DND-41 (cell line): ENCODE measurements around the gene OR9I1.

Experiments used
- CTCF ChIP-seq: IDR thresholded peaks from 2 replicates; pipeline ENCODE4 v1.5.1; 2012; ENCODE audit warnings: borderline replicate concordance, low read length, moderate library complexity, mild to moderate bottlenecking; ENCODE audit not compliant: poor library complexity, severe bottlenecking; ENCODE audit errors: extremely low read depth
- EZH2 ChIP-seq: IDR thresholded peaks from 3 replicates; pipeline ENCODE4 v1.6.1; 2012; ENCODE audit warnings: borderline replicate concordance, low read depth, mild to moderate bottlenecking, moderate library complexity, low read length, inconsistent platforms; ENCODE audit not compliant: severe bottlenecking

- TF ChIP-seq CTCF (no peak), EZH2 (no peak)
These were observed 8.2 kb upstream of the OR9I1 start for GRCh38 chr11:58133309-58134076.
